Stimulated activated CD8-positive, alpha-beta memory T cell treated with anti-CD3 and anti-CD28 coated beads, Interleukin-4, amount 100 ng/mL, for 24 hours (primary cell): Measurements from ENCODE around the gene FRMPD4.
"Not testable (repeated sequence)": the region's sequence is repeated elsewhere in the genome, so short reads cannot be mapped to it uniquely, and the experiment has no call there.

Experiments
- DNase-seq: peaks from one replicate; pipeline ENCODE4 v3.0.0-alpha.2; 2020; ENCODE audit warnings: low read depth

Gene FRMPD4

DNA sequence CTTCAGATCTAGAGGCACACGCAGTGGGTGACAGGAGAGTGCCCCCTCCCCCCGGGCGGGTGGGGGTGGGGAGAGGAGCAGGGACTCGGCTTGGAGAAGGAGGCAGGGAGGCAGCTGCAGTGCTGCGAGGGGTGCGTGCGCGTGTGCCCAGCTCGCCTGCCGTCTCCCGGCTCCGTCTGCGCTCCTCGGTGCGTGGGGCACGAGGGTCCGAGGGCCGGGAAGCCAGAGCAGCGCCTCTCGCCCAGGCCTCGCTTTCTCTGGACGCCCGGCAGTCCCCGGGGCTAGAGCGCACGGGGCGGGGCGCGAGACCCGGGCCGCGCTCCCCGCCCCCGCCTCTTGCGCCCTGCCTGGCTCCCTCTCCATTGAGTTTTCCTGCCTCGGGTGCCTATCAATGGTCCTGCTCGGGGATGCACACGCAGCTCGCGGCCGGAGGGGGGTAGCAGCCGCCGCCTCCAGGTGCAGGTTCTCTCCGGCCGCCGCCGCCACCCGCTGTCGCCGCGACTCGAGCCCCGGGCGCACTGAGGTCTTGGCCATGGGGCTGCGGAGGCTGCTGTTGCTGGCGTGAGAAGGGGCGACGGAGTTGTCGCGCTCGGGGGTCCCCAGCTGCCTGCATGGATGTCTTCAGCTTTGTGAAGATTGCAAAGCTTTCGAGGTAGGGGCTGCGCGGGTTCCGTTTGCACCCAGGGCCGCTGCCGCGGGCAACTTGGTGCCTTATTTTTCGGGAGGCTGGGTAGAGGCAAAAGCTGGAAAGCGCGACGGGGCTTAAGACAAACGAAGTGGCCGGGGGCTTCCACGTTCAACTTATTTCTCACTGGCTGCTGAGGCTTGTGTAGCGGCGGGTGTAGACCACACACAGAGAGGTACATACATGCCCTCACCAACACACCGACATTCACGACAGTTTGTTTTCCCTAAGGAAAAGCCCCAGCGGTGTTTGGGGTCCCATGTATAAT lies at the start of gene FRMPD4:
Gene FRMPD4, plus strand, starts transcription at position 113 of the 953 bp plus-strand sequence. Its CDS starts 499 bp downstream, at position 612.
- DNase-seq, result no peak

GRCh38 chrX:12089740-12090139 lies 48.5 kb upstream of the FRMPD4 start:
- DNase-seq, result no peak

DNA sequence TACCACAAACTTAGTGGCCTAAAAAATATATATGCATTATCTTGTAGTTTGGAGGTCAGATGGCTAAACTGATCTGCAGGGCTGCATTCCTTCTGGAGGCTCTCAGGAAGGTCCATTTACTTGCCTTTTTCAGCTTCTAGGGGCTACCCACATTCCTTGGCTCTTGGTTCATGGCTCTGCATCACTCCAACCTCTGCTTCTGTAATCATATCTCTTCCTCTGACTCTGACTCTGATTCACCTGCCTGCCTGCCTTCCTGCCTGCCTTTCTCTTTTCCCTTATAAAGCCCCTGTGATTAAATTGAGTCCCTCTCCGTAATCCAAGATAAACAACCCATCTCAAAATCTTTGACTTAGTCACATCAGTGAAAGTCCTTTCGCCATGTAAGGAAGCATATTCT lies 25.0 kb upstream of the FRMPD4 start:
- no peak for DNase-seq

DNA sequence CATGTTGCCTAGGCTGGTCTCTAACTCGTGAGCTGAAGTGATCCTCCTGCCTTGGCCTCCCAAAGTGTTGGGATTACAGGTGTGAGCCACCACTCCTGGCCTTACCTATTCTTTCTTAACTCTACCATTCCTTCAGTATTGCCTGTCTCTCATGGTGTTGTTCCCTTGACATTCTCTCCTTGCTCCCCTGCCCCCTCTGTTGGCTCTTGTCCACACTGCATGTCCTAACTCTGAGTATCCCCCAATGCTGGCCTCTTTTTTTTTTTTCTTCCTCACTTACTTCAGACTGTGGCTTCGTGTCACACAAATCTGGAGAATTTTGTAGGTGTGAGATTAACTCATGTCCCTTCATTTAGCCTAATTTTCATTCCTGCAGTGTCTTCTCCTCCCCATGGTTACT lies 22.9 kb upstream of the FRMPD4 start:
- no peak for DNase-seq

- no peak for DNase-seq
These were observed 20.1 kb upstream of the FRMPD4 start for GRCh38 chrX:12118134-12118533.

GRCh38 chrX:12128017-12128416 lies 10.3 kb upstream of the FRMPD4 start:
- DNase-seq, result no peak

- no peak for DNase-seq
These were observed 317 bp upstream of the FRMPD4 start for GRCh38 chrX:12137951-12138360.

DNA sequence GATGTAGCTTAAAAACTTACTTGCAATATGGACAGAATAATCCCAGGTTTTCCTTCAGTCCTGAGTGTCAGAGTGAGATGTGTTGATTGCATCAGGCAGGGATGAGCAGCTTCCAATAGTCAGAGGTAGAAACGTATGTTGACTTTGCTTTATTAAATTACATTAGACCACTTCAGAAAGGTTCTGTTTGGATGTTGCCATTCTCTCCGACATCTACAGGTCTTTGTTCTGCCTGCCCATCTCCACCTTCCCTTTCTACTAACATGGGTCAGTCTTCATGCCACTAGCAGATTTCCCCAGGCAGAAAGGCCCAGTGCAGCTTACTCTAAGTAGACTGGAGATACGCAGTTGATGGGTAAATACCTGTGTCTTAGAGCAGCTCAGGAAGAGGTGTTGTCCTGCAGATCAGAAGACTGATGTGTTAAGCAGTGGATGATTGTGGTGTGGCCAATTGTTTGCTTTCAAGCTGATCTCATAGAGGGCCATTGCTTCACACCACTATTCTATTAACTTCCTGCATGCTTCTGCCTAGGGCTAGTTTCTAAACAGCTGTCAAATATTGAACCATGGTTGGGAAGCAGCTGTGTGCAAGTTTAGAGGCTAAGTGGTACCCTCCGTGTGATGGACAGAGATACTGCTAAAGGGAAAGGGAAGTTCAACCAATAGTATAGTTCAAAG lies 1.8 kb downstream of the FRMPD4 start:
- no peak for DNase-seq

DNA sequence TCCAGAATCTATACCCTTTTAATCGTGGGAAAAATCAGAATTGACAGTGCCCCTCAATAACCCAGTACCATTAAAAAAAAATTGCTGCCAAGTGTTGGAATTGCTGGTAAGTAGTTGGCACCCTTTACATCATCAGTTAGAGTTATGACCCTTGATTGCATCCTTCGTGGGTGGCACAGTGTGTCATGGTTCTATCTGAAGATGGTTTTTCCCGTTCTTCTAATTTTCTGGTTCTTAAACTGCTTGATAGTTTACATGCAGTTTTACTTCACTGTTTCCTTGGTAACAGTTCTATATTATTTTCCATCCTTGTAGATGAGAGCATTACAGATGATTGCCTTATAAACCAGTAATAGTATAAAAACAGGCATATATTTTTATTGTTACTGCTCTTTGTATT lies 3.2 kb downstream of the FRMPD4 start:
- no peak for DNase-seq

DNA sequence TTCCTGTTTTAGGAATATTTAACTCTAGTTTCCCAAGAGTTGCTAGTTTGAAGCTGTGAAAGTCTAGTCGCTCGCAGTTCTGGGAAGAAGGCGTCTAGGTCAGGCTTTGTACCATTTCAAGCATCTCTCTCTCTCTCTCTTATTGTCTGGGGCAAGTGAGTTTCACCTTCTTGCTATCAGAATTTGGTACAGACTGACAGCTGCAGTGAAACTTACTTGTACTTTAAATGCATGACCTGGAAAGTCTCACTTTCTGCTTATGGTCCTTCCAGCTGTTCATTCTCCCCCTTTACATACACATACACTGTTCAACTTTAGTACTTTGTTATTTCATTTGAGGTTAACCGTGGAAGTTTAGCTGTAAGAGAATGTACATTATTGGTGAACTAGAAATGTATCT lies 4.4 kb downstream of the FRMPD4 start:
- no peak for DNase-seq

DNA sequence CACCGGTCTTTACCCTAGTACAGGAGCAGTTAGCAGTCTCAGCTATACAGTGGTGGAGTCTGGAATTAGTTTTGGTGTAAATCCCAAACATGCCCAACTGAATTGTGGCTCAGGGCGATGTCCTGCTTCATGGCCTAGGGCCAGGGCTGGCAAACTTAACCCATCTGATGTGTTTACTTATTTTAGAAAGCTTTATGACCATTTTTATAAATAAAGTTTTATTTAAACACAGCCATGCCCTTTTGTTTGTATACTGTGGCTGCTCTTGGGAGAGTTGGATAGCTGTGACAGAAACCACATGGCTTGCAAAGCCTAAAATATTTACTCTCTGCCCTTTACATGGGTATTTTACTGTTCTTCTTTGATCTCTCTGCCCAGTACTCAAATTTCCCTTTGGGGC lies 7.1 kb downstream of the FRMPD4 start:
- DNase-seq, result no peak

DNA sequence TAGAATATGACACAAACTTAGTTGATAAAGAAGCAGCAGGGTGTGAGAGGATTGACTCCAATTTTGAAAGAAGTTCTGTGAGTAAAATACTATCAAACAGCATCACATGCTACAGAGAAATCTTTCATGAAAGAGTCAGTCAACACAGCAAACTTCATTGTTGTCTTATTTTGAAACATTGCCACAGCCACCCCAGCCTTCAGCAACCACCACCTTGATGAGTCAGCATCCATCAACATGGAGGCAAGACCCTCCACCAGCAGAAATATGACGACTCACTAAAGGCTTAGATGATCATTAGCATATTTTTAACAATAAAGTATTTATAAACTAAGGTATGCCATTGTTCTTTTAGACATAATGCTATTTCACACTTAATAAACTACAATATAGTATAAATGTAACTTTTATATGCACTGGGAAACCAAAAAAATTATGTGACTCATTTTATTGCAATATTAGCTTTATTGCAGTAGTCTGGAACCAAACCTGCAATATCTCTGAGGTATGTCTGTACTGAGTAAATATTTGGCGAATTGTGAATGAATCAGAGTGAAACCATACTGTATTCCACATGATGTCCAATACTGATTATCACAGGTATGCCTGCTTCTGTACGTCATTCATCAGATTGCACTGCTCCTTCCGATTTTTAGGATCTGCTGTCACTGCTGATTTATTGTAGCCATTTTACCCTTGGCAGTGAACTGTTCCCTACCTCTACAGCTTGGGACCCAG lies 11.6 kb downstream of the FRMPD4 start:
- DNase-seq, result no peak

- no peak for DNase-seq
These were observed 15.0 kb downstream of the FRMPD4 start for GRCh38 chrX:12153317-12153716.

- no peak for DNase-seq
These were observed 15.5 kb downstream of the FRMPD4 start for GRCh38 chrX:12153741-12154140.

DNA sequence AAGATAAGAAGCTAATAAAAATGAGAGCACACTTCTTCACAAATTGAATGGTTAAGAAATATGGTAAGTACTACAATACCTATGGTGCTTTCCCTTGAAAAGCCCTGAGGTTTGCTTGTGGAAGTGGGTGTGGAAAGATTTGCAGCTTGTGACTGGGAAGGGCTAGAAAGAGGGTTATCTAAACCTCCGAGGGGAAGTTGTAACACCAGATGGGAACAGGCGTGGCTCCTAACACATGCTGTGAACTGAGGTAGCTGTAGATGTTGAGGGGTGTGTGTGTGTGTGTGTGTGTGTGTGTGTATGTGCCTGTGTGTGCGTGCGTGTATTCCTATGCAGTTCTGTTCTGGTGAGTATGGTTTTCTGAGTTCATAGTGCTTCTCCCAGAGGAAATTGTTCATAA lies 21.5 kb downstream of the FRMPD4 start:
- no peak for DNase-seq

DNA sequence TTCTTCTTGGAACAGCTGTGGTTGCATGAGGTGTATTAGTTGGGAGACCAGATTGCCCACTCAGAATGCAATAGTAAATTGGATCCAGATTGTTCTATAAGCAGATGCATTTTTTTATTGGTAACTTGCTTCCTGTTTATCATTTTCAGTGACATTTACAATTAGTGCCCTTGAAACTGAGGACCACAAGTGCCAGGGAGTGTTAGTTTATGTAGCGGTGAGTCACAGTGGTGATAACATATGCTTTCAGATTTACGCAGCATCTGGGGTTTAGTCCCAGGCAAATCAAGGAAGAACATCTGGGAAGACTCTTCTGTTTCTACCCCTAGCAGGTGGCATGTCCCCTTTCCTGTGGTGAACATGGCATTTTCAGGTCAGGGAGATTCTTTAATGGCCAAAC lies 24.1 kb downstream of the FRMPD4 start:
- no peak for DNase-seq

DNA sequence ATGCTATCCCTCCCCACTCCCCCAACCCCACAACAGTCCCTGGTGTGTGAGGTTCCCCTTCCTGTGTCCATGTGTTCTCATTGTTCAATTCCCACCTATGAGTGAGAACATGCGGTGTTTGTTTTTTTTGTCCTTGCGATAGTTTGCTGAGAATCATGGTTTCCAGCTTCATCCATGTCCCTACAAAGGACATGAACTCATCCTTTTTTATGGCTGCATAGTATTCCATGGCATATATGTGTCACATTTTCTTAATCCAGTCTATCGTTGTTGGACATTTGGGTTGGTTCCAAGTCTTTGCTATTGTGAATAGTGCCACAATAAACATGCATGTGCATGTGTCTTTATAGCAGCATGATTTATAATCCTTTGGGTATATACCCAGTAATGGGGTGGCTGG lies 25.9 kb downstream of the FRMPD4 start:
- DNase-seq, result not testable (repeated sequence)

DNA sequence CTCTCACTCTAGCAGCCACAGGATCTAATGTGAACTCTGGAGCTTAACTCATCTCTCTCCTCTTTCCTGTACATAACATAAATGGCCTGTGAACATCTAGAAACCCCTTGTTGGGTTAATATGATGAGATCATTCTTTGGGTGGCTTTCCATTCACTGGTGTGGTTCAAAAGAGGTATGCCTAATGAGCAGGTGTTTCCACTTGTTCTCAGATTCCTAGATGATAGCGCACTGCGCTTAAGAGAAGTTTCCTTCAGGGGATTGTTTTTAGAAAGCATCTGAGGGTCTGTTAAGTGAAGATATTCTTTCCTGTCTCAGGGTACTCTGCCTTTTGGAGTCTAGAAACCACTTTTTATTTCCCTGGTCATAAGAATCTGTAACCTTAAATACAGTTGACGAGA lies 32.5 kb downstream of the FRMPD4 start:
- no peak for DNase-seq

- no peak for DNase-seq
These were observed 36.1 kb downstream of the FRMPD4 start for GRCh38 chrX:12174358-12174757.

GRCh38 chrX:12197030-12197429 lies 58.8 kb downstream of the FRMPD4 start:
- DNase-seq, result no peak

DNA sequence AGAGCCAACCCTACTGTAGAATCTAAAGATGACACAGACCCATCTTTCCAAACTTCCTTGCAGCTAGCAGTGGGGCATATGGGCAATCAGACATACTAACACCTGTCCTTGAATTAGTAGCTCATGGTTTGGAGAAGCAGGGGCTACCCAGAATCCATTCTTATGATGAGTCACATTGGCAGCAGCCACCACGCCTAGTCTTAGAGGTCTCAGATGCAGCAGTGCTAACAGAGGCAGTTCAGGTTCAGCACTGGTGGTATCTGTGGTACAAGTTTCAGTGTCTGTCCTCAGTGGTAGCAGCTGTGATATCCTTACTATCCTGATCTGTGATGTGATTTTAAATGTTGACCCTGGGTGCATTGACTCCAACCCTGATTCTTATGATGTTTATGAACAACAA lies 68.1 kb downstream of the FRMPD4 start:
- no peak for DNase-seq

DNA sequence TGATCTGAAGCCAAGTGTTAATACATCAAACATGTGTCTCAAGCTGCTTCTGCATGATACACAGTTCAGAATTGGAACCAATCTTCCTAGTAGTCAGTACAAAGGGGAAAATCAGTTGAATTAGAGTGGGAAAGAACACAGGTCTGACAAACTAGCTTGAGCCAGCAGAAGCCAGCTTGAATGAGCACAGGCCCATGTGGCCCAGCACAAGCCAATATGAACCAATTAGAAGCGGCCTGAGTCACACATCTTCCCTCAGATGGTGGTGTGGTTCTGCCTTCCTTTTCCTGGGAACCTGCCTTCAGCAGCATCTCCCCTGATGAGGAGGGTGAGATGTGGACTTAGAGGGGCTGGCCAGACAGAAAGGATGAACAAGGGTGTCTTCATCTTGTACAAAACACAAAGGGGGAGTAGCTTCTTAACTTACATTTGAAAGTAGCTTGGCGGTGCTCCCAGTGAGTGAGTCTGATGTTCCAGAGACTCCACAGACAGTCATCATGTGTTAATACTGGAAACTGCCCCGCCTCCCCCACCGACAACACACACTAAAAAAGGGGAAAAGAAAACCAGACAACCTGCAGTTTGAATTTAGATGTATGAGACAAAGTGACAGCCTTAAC lies 72.0 kb downstream of the FRMPD4 start:
- DNase-seq, result no peak
